Lung (tissue), 12 donors: ENCODE data around the gene FAAP20. TPM values are rescaled to one million over a fixed set of nuclear protein-coding genes. Genes with fewer than 3 reads are reported as not detected.

ENCODE experiments used
- ATAC-seq: fragments of 200-7000 bp; cut with Tn5 transposase; one replicate; pipeline ENCODE4 v1.9.1; 2020; ENCODE audit warnings: moderate number of reproducible peaks; ENCODE audit not compliant: insufficient read depth, low FRiP score
- DNase-seq, 3 donors: peaks; one replicate each; pipeline ENCODE4 v3.0.0-alpha.2; 2013 to 2017
- H3K27ac ChIP-seq, 2 donors: one replicate each; pipeline ENCODE4 v1.5.1; 2013; ENCODE audit warnings: mild to moderate bottlenecking in 2 of 2, moderate library complexity in 2 of 2, control low read depth in 1 of 2, inconsistent platforms in 1 of 2, low read depth in 1 of 2, low read length in 1 of 2
- H3K27me3 ChIP-seq, 3 donors: one replicate each; pipeline ENCODE4 v1.5.1; 2013; ENCODE audit warnings: low read length in 2 of 3; ENCODE audit not compliant: control insufficient read depth in 3 of 3, insufficient read depth in 3 of 3
- H3K36me3 ChIP-seq, 4 donors: one replicate each; pipeline ENCODE4 v1.5.1; 2013; ENCODE audit warnings: low read length in 4 of 4, mild to moderate bottlenecking in 1 of 4, moderate library complexity in 1 of 4; ENCODE audit not compliant: control insufficient read depth in 4 of 4, insufficient read depth in 4 of 4
- H3K4me1 ChIP-seq, 5 donors: one replicate each; pipeline ENCODE4 v1.5.1; 2013; ENCODE audit warnings: low read length in 5 of 5, mild to moderate bottlenecking in 2 of 5, moderate library complexity in 1 of 5; ENCODE audit not compliant: control insufficient read depth in 5 of 5, insufficient read depth in 5 of 5
- H3K4me3 ChIP-seq: one replicate; pipeline ENCODE4 v1.5.1; 2013; ENCODE audit warnings: mild to moderate bottlenecking, control low read depth, moderate library complexity
- H3K9ac ChIP-seq, 2 donors: one replicate each; pipeline ENCODE4 v1.5.1; 2013; ENCODE audit warnings: low read length in 2 of 2, control low read depth in 1 of 2; ENCODE audit not compliant: insufficient read depth in 1 of 2
- H3K9me3 ChIP-seq, 4 donors: one replicate each; pipeline ENCODE4 v1.5.1; 2013; ENCODE audit warnings: low read length in 3 of 4, mild to moderate bottlenecking in 1 of 4, moderate library complexity in 1 of 4; ENCODE audit not compliant: control insufficient read depth in 4 of 4, insufficient read depth in 3 of 4
- WGBS, 2 donors: extraction: QIAGEN DNeasy Blood & Tissue Kit; methylation state at CpG; one replicate each; pipeline ENCODE4 v1.1.7; 2013; 5-methylcytosine and 5-hydroxymethylcytosine counted together
- polyA plus RNA-seq, 2 donors: library from polyadenylated mRNA; stranded (reverse); fragments of 200-250 nt; gene quantifications; one replicate each; pipeline ENCODE4 v1.2.1, GENCODE V29; 2013
- total RNA-seq, 2 donors: library from RNA; depleted of rRNA in 1 of 2; stranded (reverse); fragments of >200 nt in 1 of 2; gene quantifications; one replicate each; pipeline ENCODE4 v1.2.1, GENCODE V29; 2014 to 2021
- TF ChIP-seq, protein P1 (sequence below): IDR thresholded peaks from 2 replicates; pipeline ENCODE4 v1.5.1; 2012; ENCODE audit warnings: mild to moderate bottlenecking; ENCODE audit errors: control extremely low read depth, extremely low read depth
- donor health status: control.
- donor health status: control.
- donor health status: Bipolar disorder and iron deficiency.
- donor health status: healthy.
- donor health status: DM: yes; HTN: yes; CAD: no.

FAAP20 gene
- total and polyA plus RNA-seq, 4 donors, result 16.8 to 87.9 (median 68.4) TPM

GRCh38 chr1:2238361-2239012 lies 43.9 kb upstream of the FAAP20 start:
- Histone ChIP-seq H3K9ac (no peak overlapping the region), H3K9me3 (no peaks in the 10 kb centered on the region), H3K4me1 (peaks cover 17 to 73% (median 49%) of the 10 kb centered on the region in 5 donors), H3K36me3 (peaks cover 0 to 11% (median 4%) of the 10 kb centered on the region in 4 donors), H3K27ac (peak overlapping the region in 1 of 2 donors; percentile 68), H3K4me3 (no peak overlapping the region), H3K27me3 (no peaks in the 10 kb centered on the region)
- WGBS, 2 donors, result 74 to 83% methylated on average over 25 of the region's 25 CpGs
- ATAC-seq (no peak), DNase-seq (no peak)
- TF ChIP-seq, protein P1, sequence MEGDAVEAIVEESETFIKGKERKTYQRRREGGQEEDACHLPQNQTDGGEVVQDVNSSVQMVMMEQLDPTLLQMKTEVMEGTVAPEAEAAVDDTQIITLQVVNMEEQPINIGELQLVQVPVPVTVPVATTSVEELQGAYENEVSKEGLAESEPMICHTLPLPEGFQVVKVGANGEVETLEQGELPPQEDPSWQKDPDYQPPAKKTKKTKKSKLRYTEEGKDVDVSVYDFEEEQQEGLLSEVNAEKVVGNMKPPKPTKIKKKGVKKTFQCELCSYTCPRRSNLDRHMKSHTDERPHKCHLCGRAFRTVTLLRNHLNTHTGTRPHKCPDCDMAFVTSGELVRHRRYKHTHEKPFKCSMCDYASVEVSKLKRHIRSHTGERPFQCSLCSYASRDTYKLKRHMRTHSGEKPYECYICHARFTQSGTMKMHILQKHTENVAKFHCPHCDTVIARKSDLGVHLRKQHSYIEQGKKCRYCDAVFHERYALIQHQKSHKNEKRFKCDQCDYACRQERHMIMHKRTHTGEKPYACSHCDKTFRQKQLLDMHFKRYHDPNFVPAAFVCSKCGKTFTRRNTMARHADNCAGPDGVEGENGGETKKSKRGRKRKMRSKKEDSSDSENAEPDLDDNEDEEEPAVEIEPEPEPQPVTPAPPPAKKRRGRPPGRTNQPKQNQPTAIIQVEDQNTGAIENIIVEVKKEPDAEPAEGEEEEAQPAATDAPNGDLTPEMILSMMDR, result no peak

- H3K4me3 ChIP-seq, result no peak overlapping the region
- TF ChIP-seq, protein P1, result no peak
- H3K4me1 ChIP-seq, result peaks cover 23 to 73% (median 52%) of the 10 kb centered on the region in 5 donors
- H3K36me3 ChIP-seq, result peaks cover 0 to 11% (median 4%) of the 10 kb centered on the region in 4 donors
- H3K27ac ChIP-seq, result peak overlapping the region in 1 of 2 donors; percentile 68
- H3K9me3 ChIP-seq, result no peaks in the 10 kb centered on the region
- H3K9ac ChIP-seq, result no peak overlapping the region
- ATAC-seq (no peak), DNase-seq (no peak)
- no peaks in the 10 kb centered on the region for H3K27me3 ChIP-seq
- 55 to 67% methylated on average over 19 of the region's 19 CpGs for WGBS, 2 donors
Observed at GRCh38 chr1:2237773-2238172, 43.2 kb upstream of the FAAP20 start.

GRCh38 chr1:2236695-2237677 lies 42.4 kb upstream of the FAAP20 start:
- Histone ChIP-seq H3K9me3 (no peaks in the 10 kb centered on the region), H3K27ac (peak overlapping the region in 1 of 2 donors; percentile 68), H3K4me3 (no peak overlapping the region), H3K27me3 (no peaks in the 10 kb centered on the region), H3K9ac (no peak overlapping the region), H3K4me1 (peaks cover 26 to 78% (median 56%) of the 10 kb centered on the region in 5 donors), H3K36me3 (peaks cover 0 to 11% (median 4%) of the 10 kb centered on the region in 4 donors)
- TF ChIP-seq, protein P1, result no peak
- 65 to 71% methylated on average over 28 of the region's 28 CpGs for WGBS, 2 donors
- ATAC-seq (no peak), DNase-seq (no peak)
